Upper lobe of left lung (tissue), 6 donors: ENCODE results near the gene NGEF. TPM values are rescaled to one million over a fixed set of nuclear protein-coding genes. Genes with fewer than 3 reads are reported as not detected.

Experiments used
- ATAC-seq, 2 donors: fragments of 200-7000 bp; cut with Tn5 transposase; one replicate each; pipeline ENCODE4 v1.9.1; 2022; ENCODE audit warnings: mild to moderate bottlenecking in 2 of 2, moderate library complexity in 2 of 2; ENCODE audit not compliant: low FRiP score in 2 of 2
- DNase-seq, 2 donors: peaks; one replicate each; pipeline ENCODE4 v3.0.0-alpha.2; 2019 to 2020
- H3K27ac ChIP-seq, 4 donors: fragments of 200-600 bp; sonication (generic); one replicate each; pipeline ENCODE4 v1.5.1; 2016 to 2019
- H3K27me3 ChIP-seq, 4 donors: fragments of 200-600 bp; sonication (generic); one replicate each; pipeline ENCODE4 v1.5.1; 2017 to 2019
- H3K36me3 ChIP-seq, 4 donors: fragments of 200-600 bp; sonication (generic); one replicate each; pipeline ENCODE4 v1.5.1; 2016 to 2019
- H3K4me1 ChIP-seq, 4 donors: fragments of 200-600 bp; sonication (generic); one replicate each; pipeline ENCODE4 v1.5.1; 2018 to 2019
- H3K4me3 ChIP-seq, 4 donors: fragments of 200-600 bp; sonication (generic); one replicate each; pipeline ENCODE4 v1.5.1; 2017 to 2019; ENCODE audit warnings: mild to moderate bottlenecking in 2 of 4, moderate library complexity in 1 of 4
- H3K9me3 ChIP-seq, 4 donors: fragments of 200-600 bp; sonication (generic); one replicate each; pipeline ENCODE4 v1.5.1; 2018 to 2019
- CTCF ChIP-seq, 6 experiments: fragments of 450-650 bp in 4 of 6; fragments of 200-600 bp in 2 of 6; sonication (generic) in 2 of 6; IDR thresholded peaks; one replicate each; pipeline ENCODE4 v1.5.1; 2016 to 2019; ENCODE audit warnings: antibody characterized with exemption in 6 of 6
- EP300 ChIP-seq, 4 donors: sonication (generic); formaldehyde crosslinking; IDR thresholded peaks; one replicate each; pipeline ENCODE4 v1.5.1; 2017; ENCODE audit warnings: antibody characterized with exemption in 4 of 4, control low read depth in 2 of 4
- POLR2A ChIP-seq, 4 donors: fragments of 450-650 bp; IDR thresholded peaks; one replicate each; pipeline ENCODE4 v1.5.1; 2016 to 2017; ENCODE audit warnings: antibody characterized with exemption in 4 of 4, mild to moderate bottlenecking in 2 of 4
- POLR2AphosphoS5 ChIP-seq, 2 donors: sonication (generic); formaldehyde crosslinking; IDR thresholded peaks; one replicate each; pipeline ENCODE4 v1.5.1; 2017; ENCODE audit warnings: antibody characterized with exemption in 2 of 2
- WGBS, 2 donors: methylation state at CpG; one replicate each; pipeline ENCODE4 v1.1.5; 2017 to 2018; 5-methylcytosine and 5-hydroxymethylcytosine counted together
- total RNA-seq, 6 donors: library from RNA; depleted of rRNA in 4 of 6; stranded (reverse); fragments of >200 nt in 4 of 6; gene quantifications; one replicate each; pipeline versions ENCODE4 v1.1.0 to v1.2.1, GENCODE V29; 2016 to 2021
- donor health status: DM: no; HTN: no; CAD: no; lungs with moderate emphysema.
- donor health status: DM: no; HTN: yes; CAD: no; lungs with severe emphysema.

NGEF gene
- total RNA-seq, 6 donors from 2014 or later = 0.29 to 6.3 (median 0.98) TPM; not detected in 1

- H3K4me1 ChIP-seq = no peaks in the 10 kb centered on the region
- no peaks in the 10 kb centered on the region for H3K36me3 ChIP-seq
- no peak overlapping the region for H3K4me3 ChIP-seq
- TF ChIP-seq CTCF (IDR thresholded peaks at IDR 0.05) (no peak), POLR2A (IDR thresholded peaks at IDR 0.05) (no peak), POLR2AphosphoS5 (IDR thresholded peaks at IDR 0.05) (no peak)
- 92% methylated on average over 4 of the region's 5 CpGs; no CpG with 5 or more reads in 1 of the 2 donors for WGBS, 2 donors
- no peaks in the 10 kb centered on the region for H3K9me3 ChIP-seq
- no peak for DNase-seq
- ATAC-seq = peak in 1 of 2 donors; percentile 8
- H3K27me3 ChIP-seq = no peaks in the 10 kb centered on the region
- no peak overlapping the region for H3K27ac ChIP-seq
Measured at GRCh38 chr2:232998666-232998985, 14.4 kb downstream of the NGEF start.

- 85 to 92% methylated on average over 8 to 17 of the region's 18 CpGs for WGBS, 2 donors
Measured at GRCh38 chr2:232997749-232998665, 15.0 kb downstream of the NGEF start.

GRCh38 chr2:232994446-232994845 is 18.6 kb downstream of the NGEF start:
- Histone ChIP-seq H3K4me1 (no peaks in the 10 kb centered on the region), H3K4me3 (no peak overlapping the region), H3K27ac (no peak overlapping the region), H3K27me3 (no peaks in the 10 kb centered on the region), H3K36me3 (no peaks in the 10 kb centered on the region), H3K9me3 (no peaks in the 10 kb centered on the region)
- DNase-seq (no peak), ATAC-seq (no peak)
- 91 to 94% methylated on average over 5 of the region's 5 CpGs for WGBS, 2 donors
- TF ChIP-seq CTCF (IDR thresholded peaks at IDR 0.05) (no peak), POLR2A (IDR thresholded peaks at IDR 0.05) (no peak), POLR2AphosphoS5 (IDR thresholded peaks at IDR 0.05) (no peak), EP300 (IDR thresholded peaks at IDR 0.05) (no peak)

More at GRCh38 chr2:232997749-232998665, 15.0 kb downstream of the NGEF start:
- no peaks in the 10 kb centered on the region for H3K36me3 ChIP-seq
- H3K9me3 ChIP-seq = no peaks in the 10 kb centered on the region
- TF ChIP-seq POLR2AphosphoS5 (IDR thresholded peaks at IDR 0.05) (no peak), CTCF (IDR thresholded peaks at IDR 0.05) (no peak), POLR2A (IDR thresholded peaks at IDR 0.05) (no peak), EP300 (IDR thresholded peaks at IDR 0.05) (no peak)
- no peak overlapping the region for H3K27ac ChIP-seq
- no peak for DNase-seq
- H3K4me1 ChIP-seq = no peaks in the 10 kb centered on the region
- no peak overlapping the region for H3K4me3 ChIP-seq
- ATAC-seq = peak in 1 of 2 donors; percentile 44
- H3K27me3 ChIP-seq = no peaks in the 10 kb centered on the region

- ATAC-seq = no peak
- TF ChIP-seq POLR2A (IDR thresholded peaks at IDR 0.05) (no peak), CTCF (IDR thresholded peaks at IDR 0.05) (no peak), POLR2AphosphoS5 (IDR thresholded peaks at IDR 0.05) (no peak), EP300 (IDR thresholded peaks at IDR 0.05) (no peak)
- 85 to 87% methylated on average over 4 of the region's 4 CpGs for WGBS, 2 donors
Measured at GRCh38 chr2:232993231-232993821, 19.7 kb downstream of the NGEF start.

More at GRCh38 chr2:232993231-232993821, 19.7 kb downstream of the NGEF start:
- H3K4me1 ChIP-seq = no peaks in the 10 kb centered on the region
- no peak overlapping the region for H3K4me3 ChIP-seq
- no peaks in the 10 kb centered on the region for H3K36me3 ChIP-seq
- no peaks in the 10 kb centered on the region for H3K9me3 ChIP-seq
- no peak for DNase-seq
- no peak overlapping the region for H3K27ac ChIP-seq
- H3K27me3 ChIP-seq = no peaks in the 10 kb centered on the region
